Naive thymus-derived CD4-positive, alpha-beta T cell (primary cell): Measurements from ENCODE around the gene CTNNB1. TPM values are rescaled to one million over a fixed set of nuclear protein-coding genes. Genes with fewer than 3 reads are reported as not detected.

ENCODE experiments used
- ATAC-seq: fragments of 150-1000 bp; cut with Tn5 transposase; 2 replicates; pipeline ENCODE4 v1.10.0; 2021; ENCODE audit warnings: mild to moderate bottlenecking, moderate library complexity
- CTCF ChIA-PET: fragments of 350-600 bp; sonication (Branson Sonifier 250); formaldehyde crosslinking; loops from one replicate; lab custom pipeline; 2021; ENCODE audit warnings: antibody characterized with exemption; lab: Charles Lee
- POLR2A ChIA-PET: fragments of 350-600 bp; sonication (Branson Sonifier 250); formaldehyde crosslinking; loops from one replicate; lab custom pipeline; 2021; ENCODE audit warnings: antibody characterized with exemption, inconsistent platforms; lab: Charles Lee
- DNase-seq, 9 donors: peaks; one replicate each; pipeline versions ENCODE4 v3.0.0 to v3.0.0-alpha.2; 2020 to 2022; ENCODE audit warnings: mixed read lengths in 1 of 9
- H3K27ac ChIP-seq: one replicate; pipeline ENCODE4 v1.7.0; 2013; ENCODE audit warnings: mild to moderate bottlenecking, low read depth, low read length, moderate library complexity
- H3K27me3 ChIP-seq, 2 donors: one replicate each; pipeline ENCODE4 v1.7.0; 2013; ENCODE audit warnings: low read length in 2 of 2, mild to moderate bottlenecking in 2 of 2, moderate library complexity in 2 of 2; ENCODE audit not compliant: control insufficient read depth in 2 of 2, insufficient read depth in 2 of 2
- H3K36me3 ChIP-seq, 3 experiments: 1 replicate in 2 of 3; 2 replicates in 1 of 3; pipeline ENCODE4 v1.7.0; 2013; ENCODE audit warnings: low read length in 3 of 3, mild to moderate bottlenecking in 3 of 3, moderate library complexity in 1 of 3; ENCODE audit not compliant: insufficient read depth in 3 of 3, control insufficient read depth in 2 of 3
- H3K4me1 ChIP-seq, 2 donors: one replicate each; pipeline ENCODE4 v1.7.0; 2013; ENCODE audit warnings: low read length in 2 of 2, mild to moderate bottlenecking in 2 of 2, moderate library complexity in 1 of 2; ENCODE audit not compliant: control insufficient read depth in 2 of 2, insufficient read depth in 2 of 2
- H3K4me3 ChIP-seq: 2 replicates; pipeline ENCODE4 v1.7.0; 2013; ENCODE audit warnings: mild to moderate bottlenecking, low read length
- H3K9me3 ChIP-seq, 3 experiments: 1 replicate in 2 of 3; 2 replicates in 1 of 3; pipeline ENCODE4 v1.7.0; 2013; ENCODE audit warnings: low read length in 3 of 3; ENCODE audit not compliant: control insufficient read depth in 2 of 3
- H3K27ac Mint-ChIP-seq, 9 donors: one replicate each; pipeline ENCODE4 v1.8.0; 2020 to 2022; ENCODE audit warnings: mixed read lengths in 9 of 9, mild to moderate bottlenecking in 8 of 9, moderate library complexity in 5 of 9, inconsistent platforms in 2 of 9
- H3K27me3 Mint-ChIP-seq, 5 donors: one replicate each; pipeline ENCODE4 v1.8.0; 2021 to 2022; ENCODE audit warnings: mixed read lengths in 5 of 5, mild to moderate bottlenecking in 1 of 5
- H3K36me3 Mint-ChIP-seq, 5 donors: one replicate each; pipeline ENCODE4 v1.8.0; 2020 to 2022; ENCODE audit warnings: mixed read lengths in 5 of 5, mild to moderate bottlenecking in 3 of 5, inconsistent platforms in 1 of 5
- H3K4me1 Mint-ChIP-seq, 7 donors: one replicate each; pipeline ENCODE4 v1.8.0; 2020 to 2022; ENCODE audit warnings: mixed read lengths in 7 of 7, mild to moderate bottlenecking in 3 of 7, inconsistent platforms in 1 of 7
- H3K4me3 Mint-ChIP-seq, 10 donors: one replicate each; pipeline ENCODE4 v1.8.0; 2020 to 2022; ENCODE audit warnings: mild to moderate bottlenecking in 10 of 10, mixed read lengths in 10 of 10, moderate library complexity in 6 of 10, inconsistent platforms in 2 of 10
- H3K9me3 Mint-ChIP-seq, 11 donors: one replicate each; pipeline ENCODE4 v1.8.0; 2020 to 2022; ENCODE audit warnings: mixed read lengths in 11 of 11, mild to moderate bottlenecking in 4 of 11, inconsistent platforms in 1 of 11, moderate library complexity in 1 of 11
- intact Hi-C, 2 donors: fragments of 100-400 bp; cut with micrococcal nuclease; formaldehyde crosslinking; loops; one replicate each; pipeline ENCODE4 v1.15.1; 2023
- polyA plus RNA-seq, 2 donors: library from polyadenylated mRNA; unstranded; fragments of 300-500 nt; fragmentation: Illumina TruSeq; gene quantifications; one replicate each; pipeline ENCODE4 v1.2.3, GENCODE V29; 2021
- total RNA-seq, 6 experiments: library from RNA in 5 of 6; stranded (reverse) in 5 of 6; gene quantifications; 1 replicate in 5 of 6; 2 replicates in 1 of 6; pipeline ENCODE4 v1.2.3 and lab custom pipeline; 2021 to 2026

The CTNNB1 gene
- total and polyA plus RNA-seq, 7 experiments from 2014 or later = 40.5 to 227 (median 160) TPM

- peaks cover 0 to 3% (median 0%) of the 10 kb centered on the region in 3 experiments for H3K36me3 ChIP-seq
- no peak overlapping the region for H3K27ac ChIP-seq
- H3K4me3 ChIP-seq = no peak overlapping the region
- Mint-ChIP-seq H3K27ac (no peak overlapping the region), H3K4me1 (peaks cover 12 to 18% (median 17%) of the 10 kb centered on the region in 7 donors), H3K36me3 (peaks cover 0 to 2% (median 0%) of the 10 kb centered on the region in 5 donors), H3K4me3 (no peak overlapping the region), H3K27me3 (peaks cover 0 to 43% (median 0%) of the 10 kb centered on the region in 5 donors), H3K9me3 (peaks cover 0 to 3% (median 0%) of the 10 kb centered on the region in 11 donors)
- intact Hi-C loops = loop anchor here in 1 of 2 donors (5.0 kb wide), 1 partner anchor 1789 kb away; the partner anchor contains the start of gene RPSA
- peaks cover 0 to 3% of the 10 kb centered on the region in 2 donors for H3K27me3 ChIP-seq
- H3K4me1 ChIP-seq = peaks cover 5 to 18% of the 10 kb centered on the region in 2 donors
- H3K9me3 ChIP-seq = no peaks in the 10 kb centered on the region
- POLR2A ChIA-PET = interaction anchor here (0.6 kb wide), 2 partner anchors 26 to 139 kb away, joined by 3 read pairs; no protein-coding TSS in a partner anchor
- CTCF ChIA-PET = interaction anchor here (0.8 kb wide), 1 partner anchor 28 kb away, joined by 4 read pairs; no protein-coding TSS in a partner anchor
- DNase-seq (no peak), ATAC-seq (no peak)
Observed at GRCh38 chr3:41196499-41197410, 2.5 kb upstream of the CTNNB1 start.

- Mint-ChIP-seq H3K4me3 (peak overlapping the region in 9 of 10 donors; percentile 29 to 94 (median 93)), H3K36me3 (peaks cover 0 to 2% (median 0%) of the 10 kb centered on the region in 5 donors), H3K27me3 (peaks cover 0 to 35% (median 0%) of the 10 kb centered on the region in 5 donors), H3K4me1 (peaks cover 23 to 31% (median 30%) of the 10 kb centered on the region in 7 donors), H3K9me3 (peaks cover 0 to 3% (median 0%) of the 10 kb centered on the region in 11 donors), H3K27ac (peak overlapping the region in 5 of 9 donors; percentile 86 to 95 (median 89))
- ATAC-seq = no peak
- peaks cover 0 to 3% of the 10 kb centered on the region in 2 donors for H3K27me3 ChIP-seq
- CTCF ChIA-PET = interaction anchor here (0.7 kb wide), 1 partner anchor 1575 kb away, joined by 3 read pairs; no protein-coding TSS in a partner anchor
- peak overlapping the region; percentile 79 for H3K4me3 ChIP-seq
- H3K36me3 ChIP-seq = peaks cover 0 to 3% (median 0%) of the 10 kb centered on the region in 3 experiments
- H3K4me1 ChIP-seq = peaks cover 17 to 29% of the 10 kb centered on the region in 2 donors
- H3K9me3 ChIP-seq = no peaks in the 10 kb centered on the region
- intact Hi-C loops = loop anchor here (1.0 to 5.0 kb wide), 4 partner anchors 741 to 1791 kb away; partner anchors contain the start of genes RPSA (in 2 of the 2), NKTR (in 1 of the 2) and RPL14 (in 1 of the 2)
- DNase-seq = no peak
- POLR2A ChIA-PET = interaction anchor here (0.7 to 2.3 kb wide), 6 partner anchors 11 to 883 kb away, joined by 3 to 42 read pairs (median 4); no protein-coding TSS in a partner anchor
- H3K27ac ChIP-seq = no peak overlapping the region
Observed at GRCh38 chr3:41198046-41198445, 1.3 kb upstream of the CTNNB1 start.

GRCh38 chr3:41198526-41198925 is 779 bp upstream of the CTNNB1 start:
- POLR2A ChIA-PET = interaction anchor here (0.7 to 2.3 kb wide), 12 partner anchors 10 to 883 kb away, joined by 3 to 42 read pairs (median 4); no protein-coding TSS in a partner anchor
- intact Hi-C loops = loop anchor here (1.0 to 5.0 kb wide), 4 partner anchors 741 to 1792 kb away; partner anchors contain the start of genes RPSA (in 2 of the 2), NKTR (in 1 of the 2) and RPL14 (in 1 of the 2)
- peak overlapping the region; percentile 79 for H3K4me3 ChIP-seq

GRCh38 chr3:41199866-41200668 is 762 bp downstream of the CTNNB1 start:
- peak in 5 of 9 donors; percentile 14 to 29 (median 24) for DNase-seq
- Mint-ChIP-seq H3K27me3 (peaks cover 0 to 22% (median 0%) of the 10 kb centered on the region in 5 donors), H3K9me3 (peaks cover 0 to 3% (median 0%) of the 10 kb centered on the region in 11 donors), H3K4me1 (peaks cover 38 to 51% (median 46%) of the 10 kb centered on the region in 7 donors), H3K4me3 (peak overlapping the region; percentile 90 to 100 (median 93)), H3K36me3 (peaks cover 0 to 2% (median 0%) of the 10 kb centered on the region in 5 donors), H3K27ac (peak overlapping the region; percentile 84 to 97 (median 89))
- ChIA-PET CTCF (no interaction called here), POLR2A (interaction anchor here (0.6 to 2.3 kb wide), 27 partner anchors 9 to 1596 kb away, joined by 3 to 42 read pairs (median 4); partner anchors contain the start of genes EIF1B, RPL14 and ULK4)
- Histone ChIP-seq H3K4me3 (peak overlapping the region; percentile 79), H3K27ac (peak overlapping the region; percentile 97), H3K27me3 (peaks cover 0 to 3% of the 10 kb centered on the region in 2 donors), H3K9me3 (no peaks in the 10 kb centered on the region), H3K36me3 (peaks cover 0 to 3% (median 0%) of the 10 kb centered on the region in 3 experiments), H3K4me1 (peaks cover 33 to 43% of the 10 kb centered on the region in 2 donors)
- intact Hi-C loops = loop anchor here (1.0 to 5.0 kb wide), 15 partner anchors 7 to 1793 kb away; partner anchors contain the start of genes EIF1B (in 2 of the 2), RPSA (in 2 of the 2), ULK4 (in 2 of the 2) and NKTR (in 1 of the 2)
- peak; percentile 10 for ATAC-seq

More at GRCh38 chr3:41198526-41198925, 779 bp upstream of the CTNNB1 start:
- H3K27me3 Mint-ChIP-seq = peaks cover 0 to 33% (median 0%) of the 10 kb centered on the region in 5 donors
- H3K9me3 ChIP-seq = no peaks in the 10 kb centered on the region
- CTCF ChIA-PET = interaction anchor here (0.7 kb wide), 1 partner anchor 1576 kb away, joined by 3 read pairs; no protein-coding TSS in a partner anchor
- peak overlapping the region; percentile 69 to 98 (median 89) for H3K27ac Mint-ChIP-seq
- peak overlapping the region; percentile 97 for H3K27ac ChIP-seq
- peaks cover 0 to 2% (median 0%) of the 10 kb centered on the region in 5 donors for H3K36me3 Mint-ChIP-seq
- DNase-seq (peak in 2 of 9 donors; percentile 7 to 17), ATAC-seq (no peak)
- H3K9me3 Mint-ChIP-seq = peaks cover 0 to 3% (median 0%) of the 10 kb centered on the region in 11 donors
- H3K27me3 ChIP-seq = peaks cover 0 to 3% of the 10 kb centered on the region in 2 donors
- peak overlapping the region; percentile 83 to 95 (median 93) for H3K4me3 Mint-ChIP-seq
- peaks cover 21 to 32% of the 10 kb centered on the region in 2 donors for H3K4me1 ChIP-seq
- H3K4me1 Mint-ChIP-seq = peaks cover 27 to 36% (median 31%) of the 10 kb centered on the region in 7 donors
- peaks cover 0 to 3% (median 0%) of the 10 kb centered on the region in 3 experiments for H3K36me3 ChIP-seq

- Histone ChIP-seq H3K27me3 (peaks cover 0 to 3% of the 10 kb centered on the region in 2 donors), H3K4me3 (peak overlapping the region; percentile 60), H3K9me3 (no peaks in the 10 kb centered on the region), H3K4me1 (peaks cover 33 to 43% of the 10 kb centered on the region in 2 donors), H3K27ac (peak overlapping the region; percentile 97), H3K36me3 (peaks cover 0 to 3% (median 0%) of the 10 kb centered on the region in 3 experiments)
- Mint-ChIP-seq H3K9me3 (peaks cover 0 to 3% (median 0%) of the 10 kb centered on the region in 11 donors), H3K27me3 (peaks cover 0 to 18% (median 0%) of the 10 kb centered on the region in 5 donors), H3K4me3 (peak overlapping the region; percentile 89 to 100 (median 92)), H3K4me1 (peaks cover 39 to 57% (median 52%) of the 10 kb centered on the region in 7 donors), H3K27ac (peak overlapping the region; percentile 84 to 97 (median 89)), H3K36me3 (peaks cover 0 to 2% (median 0%) of the 10 kb centered on the region in 5 donors)
- POLR2A ChIA-PET = interaction anchor here (0.7 to 1.8 kb wide), 5 partner anchors 12 to 892 kb away, joined by 3 to 8 read pairs (median 5); no protein-coding TSS in a partner anchor
- intact Hi-C loops = loop anchor here (2.0 to 5.0 kb wide), 6 partner anchors 16 to 812 kb away; no protein-coding TSS in a partner anchor
- DNase-seq (peak in 7 of 9 donors; percentile 26 to 42 (median 34)), ATAC-seq (no peak)
- CTCF ChIA-PET = no interaction called here
Observed at GRCh38 chr3:41200669-41201021, 1.3 kb downstream of the CTNNB1 start.
